Measurements from ENCODE around the gene LIN52. TPM values are rescaled to one million over a fixed set of nuclear protein-coding genes. Genes with fewer than 3 reads are reported as not detected.

LIN52 gene
- total RNA-seq, 1 experiment from 2014 or later = 11.0 TPM

DNA sequence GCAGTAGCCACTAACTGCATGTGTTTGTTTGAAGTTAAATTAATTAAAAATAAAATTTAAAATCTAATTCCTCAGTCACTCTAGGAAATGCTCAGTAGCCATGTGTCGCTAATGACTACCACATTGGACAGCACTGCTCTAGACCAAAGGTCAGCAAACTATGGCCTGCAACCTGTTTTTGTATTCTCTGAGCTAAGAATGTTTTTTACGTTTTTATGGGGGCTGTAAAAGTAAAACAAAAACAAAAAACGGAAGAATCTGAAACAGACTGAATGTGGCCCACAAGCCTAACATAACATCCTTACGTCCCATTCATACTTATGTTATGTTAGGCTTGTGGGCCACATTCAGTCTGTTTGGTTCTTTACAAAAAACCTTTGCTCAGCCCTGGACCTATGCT, 57.8 kb downstream of the LIN52 start:
- Histone ChIP-seq H3K4me1 (ENCODE audit: insufficient read depth, low read length) (no peaks in the 10 kb centered on the region), H4K91ac (ENCODE audit: insufficient read length, low read depth, low read length) (no peak overlapping the region), H4K5ac (ENCODE audit: insufficient read length, low read depth, low read length) (no peak overlapping the region), H3K27me3 (ENCODE audit: insufficient read depth, low read length) (no peaks in the 10 kb centered on the region), H2AFZ (ENCODE audit: low read length) (no peak overlapping the region), H4K20me1 (ENCODE audit: control insufficient read depth, insufficient read depth, insufficient read length) (no peaks in the 10 kb centered on the region), H2BK20ac (ENCODE audit: low read depth, low read length, poor library complexity, severe bottlenecking) (no peak overlapping the region), H3K9ac (ENCODE audit: extremely low read depth, insufficient read length, low read length) (no peak overlapping the region), H3K27ac (ENCODE audit: insufficient read length, low read depth, low read length) (no peak overlapping the region), H3K23me2 (ENCODE audit: insufficient read length, low read depth, low read length, poor library complexity, severe bottlenecking) (no peaks in the 10 kb centered on the region), H3K18ac (ENCODE audit: insufficient read length, low read depth, low read length) (no peak overlapping the region), H3K79me1 (ENCODE audit: insufficient read depth, low read depth, low read length, poor library complexity, severe bottlenecking) (no peaks in the 10 kb centered on the region), H4K8ac (replicated peaks; ENCODE audit: insufficient read length, low read depth, low read length) (no peak overlapping the region), H2AK5ac (ENCODE audit: insufficient read length, low read length) (no peak overlapping the region), H3K79me2 (ENCODE audit: insufficient read depth, low read length) (no peaks in the 10 kb centered on the region), H3K23ac (ENCODE audit: insufficient read length, low read depth, low read length) (no peak overlapping the region), H2BK15ac (ENCODE audit: low read depth, low read length) (no peak overlapping the region), H3K56ac (ENCODE audit: insufficient read length, low read depth, low read length) (no peak overlapping the region), H3K9me3 (ENCODE audit: control insufficient read depth, low read depth, low read length) (no peaks in the 10 kb centered on the region), H3T11ph (ENCODE audit: low read length) (no peak overlapping the region), H2BK5ac (ENCODE audit: insufficient read length, low read length) (no peak overlapping the region), H2BK120ac (ENCODE audit: low read depth, low read length, poor library complexity, severe bottlenecking) (no peak overlapping the region), H3K14ac (ENCODE audit: insufficient read depth, low read length) (no peak overlapping the region), H3K4me2 (ENCODE audit: insufficient read depth, insufficient read length, low read length) (no peak overlapping the region), H3K4ac (ENCODE audit: low read depth, low read length) (no peak overlapping the region), H2BK12ac (ENCODE audit: insufficient read length, low read depth, low read length) (no peak overlapping the region)
- WGBS (ENCODE audit: extremely low coverage, insufficient read length, low lambda C conversion rate) = no CpG with 5 or more reads among the region's 4 CpGs
- no peaks in the 10 kb centered on the region for H3K9me3 Mint-ChIP-seq
- DNase-seq = no peak
- H3K27me3 Mint-ChIP-seq (ENCODE audit: low read depth) = no peaks in the 10 kb centered on the region
- no peak overlapping the region for H3K27ac Mint-ChIP-seq
- no peaks in the 10 kb centered on the region for H3K36me3 Mint-ChIP-seq (ENCODE audit: insufficient read depth in 1 of 3, low read depth in 3 of 3)
- peaks cover 0 to 7% of the 10 kb centered on the region in 2 experiments; a peak in 1 of 4 replicates for H3K4me1 Mint-ChIP-seq
- no peak overlapping the region for H3K4me3 Mint-ChIP-seq
- TF ChIP-seq, protein P1, sequence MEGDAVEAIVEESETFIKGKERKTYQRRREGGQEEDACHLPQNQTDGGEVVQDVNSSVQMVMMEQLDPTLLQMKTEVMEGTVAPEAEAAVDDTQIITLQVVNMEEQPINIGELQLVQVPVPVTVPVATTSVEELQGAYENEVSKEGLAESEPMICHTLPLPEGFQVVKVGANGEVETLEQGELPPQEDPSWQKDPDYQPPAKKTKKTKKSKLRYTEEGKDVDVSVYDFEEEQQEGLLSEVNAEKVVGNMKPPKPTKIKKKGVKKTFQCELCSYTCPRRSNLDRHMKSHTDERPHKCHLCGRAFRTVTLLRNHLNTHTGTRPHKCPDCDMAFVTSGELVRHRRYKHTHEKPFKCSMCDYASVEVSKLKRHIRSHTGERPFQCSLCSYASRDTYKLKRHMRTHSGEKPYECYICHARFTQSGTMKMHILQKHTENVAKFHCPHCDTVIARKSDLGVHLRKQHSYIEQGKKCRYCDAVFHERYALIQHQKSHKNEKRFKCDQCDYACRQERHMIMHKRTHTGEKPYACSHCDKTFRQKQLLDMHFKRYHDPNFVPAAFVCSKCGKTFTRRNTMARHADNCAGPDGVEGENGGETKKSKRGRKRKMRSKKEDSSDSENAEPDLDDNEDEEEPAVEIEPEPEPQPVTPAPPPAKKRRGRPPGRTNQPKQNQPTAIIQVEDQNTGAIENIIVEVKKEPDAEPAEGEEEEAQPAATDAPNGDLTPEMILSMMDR (conservative IDR thresholded peaks at IDR 0.05) = no peak

All from H9 (cell line).